ENCODE data around the gene CPZ.

The CPZ gene

DNA sequence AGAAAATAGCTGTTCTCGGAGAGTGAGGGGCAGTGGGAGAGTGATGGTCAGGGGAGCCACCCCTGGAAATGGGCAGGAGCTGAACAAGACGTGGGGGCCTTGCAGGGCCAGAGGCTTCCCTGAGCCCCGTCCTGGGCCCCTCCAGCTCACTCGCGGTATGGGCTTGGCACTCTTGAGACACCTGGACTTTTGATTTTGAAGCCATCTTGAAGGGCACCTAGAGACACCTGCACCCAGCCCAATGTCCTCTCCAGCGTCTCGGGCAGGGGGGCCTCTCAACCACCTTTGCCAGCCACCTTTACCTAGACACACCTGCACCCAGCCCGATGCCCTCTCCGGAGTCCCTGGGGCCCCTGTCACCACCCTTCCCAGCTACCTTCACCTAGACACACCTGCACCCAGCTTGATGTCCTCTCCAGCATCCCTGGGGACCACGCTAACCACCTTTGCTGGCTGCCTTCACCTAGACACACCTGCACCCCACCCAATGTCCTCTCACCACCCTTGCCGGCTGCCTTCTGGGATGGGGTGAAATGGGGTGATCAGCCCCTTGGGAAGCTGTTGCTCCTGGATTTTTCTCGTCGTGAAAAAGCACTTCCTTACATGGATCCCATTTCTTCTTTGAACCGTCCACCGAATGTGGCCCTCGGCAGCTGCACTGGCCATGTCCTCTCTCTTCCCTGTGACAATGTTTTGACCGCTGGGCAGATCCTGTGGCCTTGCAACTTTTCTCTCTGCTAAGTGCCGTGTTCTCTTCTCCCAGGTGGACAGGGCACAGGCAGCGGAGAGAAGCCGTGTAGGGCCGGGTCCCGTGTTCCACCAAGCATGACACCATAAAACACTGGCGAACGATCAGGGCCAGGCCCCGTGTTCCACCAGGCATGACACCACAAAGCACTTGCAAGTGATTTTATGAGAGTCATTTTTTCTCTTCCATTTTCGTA, 47.5 kb downstream of the CPZ start:
- DNase-seq (ENCODE audit: low spot score): no peak

DNA sequence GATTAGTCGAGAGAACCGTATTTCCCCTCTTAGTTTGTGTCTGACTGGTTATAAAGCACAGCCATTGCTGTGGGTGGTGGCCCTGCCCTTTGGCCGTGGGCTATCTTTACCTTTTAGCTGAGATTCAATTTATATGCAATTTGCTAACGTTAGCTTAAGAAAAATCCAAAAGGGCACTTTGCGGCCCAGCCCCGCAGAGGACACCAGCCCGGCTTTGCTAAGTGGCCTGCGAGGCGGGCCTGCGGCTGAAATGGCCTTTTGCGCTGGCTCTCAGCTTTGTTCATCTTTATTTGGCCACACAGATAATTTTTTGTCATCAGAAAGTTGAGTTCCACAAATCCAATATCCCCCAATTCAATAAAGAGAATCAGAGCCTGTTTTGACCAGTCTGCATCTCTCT, 48.3 kb downstream of the CPZ start:
- no peak for DNase-seq (ENCODE audit: low spot score)

DNA sequence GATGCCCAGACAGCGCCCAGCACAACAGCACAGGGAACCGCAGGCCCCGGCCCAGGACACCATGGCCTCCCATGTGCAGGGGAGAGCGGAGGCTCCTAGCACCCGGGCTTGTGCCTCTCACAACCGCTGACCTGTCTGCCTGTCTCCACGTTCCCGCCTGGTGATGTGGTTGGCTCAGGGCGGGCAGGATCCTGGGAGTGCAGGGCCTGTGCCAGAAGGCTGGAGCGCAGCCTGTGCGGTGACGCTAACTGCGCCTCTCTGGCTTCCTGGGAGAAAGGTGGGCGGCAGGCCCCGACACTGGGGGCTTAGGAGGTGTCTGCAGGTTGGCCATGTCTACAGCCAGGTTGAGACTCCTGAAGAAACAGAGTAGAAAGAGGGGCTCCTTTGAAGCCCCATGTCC, 48.7 kb downstream of the CPZ start:
- no peak for DNase-seq (ENCODE audit: low spot score)

DNA sequence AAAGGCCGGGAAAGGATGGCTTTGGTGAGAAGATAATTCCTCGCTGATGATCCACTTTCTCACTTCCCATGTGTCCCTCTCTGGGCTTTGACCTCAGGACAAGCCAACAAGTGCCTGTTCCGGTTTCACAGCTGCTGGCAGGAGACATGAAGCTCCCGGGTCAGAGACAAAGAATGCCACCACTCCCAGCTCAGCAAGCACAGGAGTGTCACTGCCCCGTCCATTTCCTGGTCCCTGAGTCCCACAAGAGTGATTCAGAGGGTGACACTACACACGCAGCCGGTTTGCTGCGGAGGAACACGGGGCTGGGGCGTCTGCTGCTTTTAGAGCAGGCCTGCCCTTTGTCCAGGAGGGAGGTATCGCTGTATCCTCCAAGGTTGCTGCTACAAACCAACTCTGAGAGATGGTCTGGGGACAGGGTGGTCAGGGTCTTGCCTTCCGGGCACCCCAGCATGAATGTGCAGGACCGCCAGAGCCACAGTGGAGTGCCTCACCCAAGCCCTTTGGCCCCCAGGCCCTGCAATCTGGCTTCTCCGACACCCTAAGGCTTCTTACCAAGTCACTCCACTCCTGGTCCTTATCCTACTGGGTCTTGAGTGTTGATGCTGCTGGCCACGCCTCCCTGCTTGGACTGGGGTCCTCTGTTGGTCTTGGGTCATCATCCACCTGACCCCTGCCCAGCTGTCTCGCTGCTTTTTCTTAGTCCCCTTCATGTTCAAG, 49.5 kb downstream of the CPZ start:
- DNase-seq (ENCODE audit: low spot score): no peak

- DNase-seq (ENCODE audit: low spot score): no peak
Measured at GRCh38 chr4:8642651-8643321, 50.2 kb downstream of the CPZ start.

GRCh38 chr4:8643441-8643840, 50.9 kb downstream of the CPZ start:
- DNase-seq (ENCODE audit: low spot score): no peak

DNA sequence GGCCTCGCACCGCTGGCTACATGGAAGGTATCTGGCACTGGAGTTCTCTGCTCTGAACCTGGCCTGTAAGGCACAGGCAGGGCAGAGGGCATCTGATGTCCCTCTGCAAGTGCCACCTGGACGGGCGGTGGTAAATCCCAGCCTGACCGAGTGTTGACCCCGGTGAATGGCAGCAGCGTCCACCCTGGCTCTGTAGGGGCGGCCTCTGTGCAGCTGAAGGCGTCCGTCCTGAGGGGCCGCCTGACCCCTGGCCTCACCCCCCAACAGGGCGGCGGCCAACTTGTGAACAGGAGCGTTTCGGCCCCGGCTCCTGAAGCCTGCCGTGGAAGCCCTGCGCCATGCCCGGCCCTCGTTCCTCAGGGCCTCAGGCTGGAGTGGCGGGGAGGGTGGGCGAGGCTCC, 51.4 kb downstream of the CPZ start:
- no peak for DNase-seq (ENCODE audit: low spot score)

GRCh38 chr4:8644461-8644891, 51.9 kb downstream of the CPZ start:
- no peak for DNase-seq (ENCODE audit: low spot score)

DNA sequence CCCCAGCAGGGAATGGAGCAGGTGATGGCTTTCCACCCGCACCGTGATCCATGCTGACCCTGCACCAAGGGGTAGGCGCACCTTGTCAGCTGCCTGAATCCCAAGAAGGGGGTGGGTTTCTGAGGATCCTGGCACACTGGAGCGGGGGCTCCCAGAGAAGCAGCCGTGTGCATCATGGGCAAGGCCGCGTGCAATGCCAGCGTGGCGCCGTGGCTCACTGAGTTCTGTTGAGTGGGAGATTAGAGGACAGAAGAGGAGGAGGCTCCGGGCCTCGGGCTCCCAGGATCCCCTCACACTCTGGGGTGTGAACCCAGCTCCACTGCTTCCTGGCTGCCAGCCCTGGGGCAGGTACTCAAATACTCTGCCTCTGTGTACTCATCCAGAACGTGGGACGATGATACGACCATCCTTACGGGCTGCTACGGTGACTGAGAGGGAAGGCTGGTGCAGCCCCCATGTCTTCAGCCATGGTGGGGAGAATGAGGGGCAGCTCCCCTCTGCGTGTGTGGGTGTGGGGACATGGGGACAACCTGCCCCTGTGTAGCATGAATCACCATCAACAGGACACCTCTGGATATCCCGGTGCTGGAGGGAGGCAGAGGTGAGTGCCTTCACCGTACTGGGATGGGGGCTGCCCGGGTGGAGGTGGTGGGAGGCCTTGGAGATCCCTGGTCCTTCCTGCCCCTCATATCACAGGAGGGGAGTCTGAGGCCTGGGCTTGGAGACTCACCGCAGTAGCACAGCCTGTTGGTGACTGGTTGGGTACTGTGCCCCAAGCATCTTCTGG, 52.6 kb downstream of the CPZ start:
- no peak for DNase-seq (ENCODE audit: low spot score)

DNA sequence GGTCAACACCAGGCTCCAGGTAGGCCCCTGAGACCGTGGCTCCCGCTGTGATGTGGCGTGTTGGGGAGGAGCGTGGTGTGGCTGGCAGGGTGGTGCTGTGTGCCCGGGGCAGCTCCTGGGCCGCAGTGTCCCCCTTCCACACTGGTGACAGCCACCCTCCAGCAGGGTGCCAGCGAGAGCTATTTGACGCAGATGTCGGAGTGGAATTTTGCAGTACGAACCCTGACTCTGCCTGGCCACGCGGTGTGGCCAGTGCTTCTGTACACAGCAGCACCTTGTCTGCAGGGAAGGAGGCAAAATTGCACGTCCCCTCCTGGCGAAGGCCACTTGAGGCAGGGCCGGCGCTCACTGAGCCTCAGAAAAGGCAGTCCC, 53.2 kb downstream of the CPZ start:
- no peak for DNase-seq (ENCODE audit: low spot score)

- no peak for DNase-seq (ENCODE audit: low spot score)
Measured at GRCh38 chr4:8646296-8647093, 53.9 kb downstream of the CPZ start.

DNA sequence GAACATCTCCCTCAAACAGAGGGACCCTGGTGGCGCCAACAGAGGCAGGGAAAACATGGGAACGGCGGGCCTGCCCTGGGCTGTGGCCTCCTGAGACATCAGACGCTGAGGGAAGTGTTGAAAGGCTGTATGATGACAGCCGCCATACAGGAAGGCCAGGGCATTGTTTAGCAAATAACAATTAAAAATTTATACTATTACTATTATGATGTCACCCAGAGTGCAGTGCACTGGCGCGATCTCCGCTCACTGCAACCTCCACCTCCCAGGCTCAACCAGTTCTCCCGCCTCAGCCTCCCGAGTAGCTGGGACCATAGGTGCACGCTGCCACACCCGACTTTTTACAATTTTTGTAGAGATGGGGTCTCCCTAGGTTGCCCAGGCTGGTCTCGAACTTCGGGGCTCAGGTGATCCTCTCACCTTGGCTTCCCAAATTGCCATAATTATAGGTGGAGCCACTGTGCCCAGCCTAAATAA, 54.6 kb downstream of the CPZ start:
- DNase-seq (ENCODE audit: low spot score): no peak

DNA sequence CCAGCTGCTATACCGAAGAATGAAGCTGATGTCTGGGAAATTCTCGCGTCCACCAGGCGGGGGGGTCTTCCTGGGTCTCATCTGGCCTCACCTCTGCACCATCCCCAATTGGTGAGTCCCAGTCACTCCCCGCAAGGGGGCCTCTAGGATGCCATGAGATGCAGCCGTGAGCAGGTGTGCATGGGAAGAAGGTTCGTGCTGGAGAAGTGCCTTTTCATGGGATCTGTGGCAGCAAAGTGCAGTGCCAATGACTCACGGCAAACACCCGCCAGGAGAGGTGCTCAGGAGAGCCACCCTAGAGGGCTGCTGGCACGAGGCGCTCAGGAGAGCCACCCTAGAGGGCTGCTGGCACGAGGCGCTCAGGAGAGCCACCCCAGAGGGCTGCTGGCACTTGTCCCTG, 55.1 kb downstream of the CPZ start:
- DNase-seq (ENCODE audit: low spot score): no peak

DNA sequence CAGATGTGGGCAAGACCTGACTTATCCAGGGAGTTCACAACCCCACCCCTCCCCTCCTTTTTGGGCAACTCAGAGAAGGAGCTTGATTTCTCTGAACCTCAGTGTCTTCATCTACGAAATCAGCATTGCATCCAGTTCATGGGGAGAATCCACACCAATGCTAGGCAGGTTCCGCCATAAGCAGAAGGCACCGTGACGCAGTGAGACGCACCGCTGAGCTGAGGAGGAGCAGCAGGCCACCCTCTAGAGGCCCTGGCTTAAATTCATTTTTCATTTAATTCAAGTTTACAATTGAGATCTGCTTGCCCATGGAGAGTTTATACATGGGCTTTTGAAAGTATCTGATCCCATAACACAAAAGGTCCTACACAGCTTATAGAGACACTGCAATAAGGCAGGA, 55.7 kb downstream of the CPZ start:
- DNase-seq (ENCODE audit: low spot score): no peak

- no peak for DNase-seq (ENCODE audit: low spot score)
Measured at GRCh38 chr4:8648816-8649630, 56.5 kb downstream of the CPZ start.

DNA sequence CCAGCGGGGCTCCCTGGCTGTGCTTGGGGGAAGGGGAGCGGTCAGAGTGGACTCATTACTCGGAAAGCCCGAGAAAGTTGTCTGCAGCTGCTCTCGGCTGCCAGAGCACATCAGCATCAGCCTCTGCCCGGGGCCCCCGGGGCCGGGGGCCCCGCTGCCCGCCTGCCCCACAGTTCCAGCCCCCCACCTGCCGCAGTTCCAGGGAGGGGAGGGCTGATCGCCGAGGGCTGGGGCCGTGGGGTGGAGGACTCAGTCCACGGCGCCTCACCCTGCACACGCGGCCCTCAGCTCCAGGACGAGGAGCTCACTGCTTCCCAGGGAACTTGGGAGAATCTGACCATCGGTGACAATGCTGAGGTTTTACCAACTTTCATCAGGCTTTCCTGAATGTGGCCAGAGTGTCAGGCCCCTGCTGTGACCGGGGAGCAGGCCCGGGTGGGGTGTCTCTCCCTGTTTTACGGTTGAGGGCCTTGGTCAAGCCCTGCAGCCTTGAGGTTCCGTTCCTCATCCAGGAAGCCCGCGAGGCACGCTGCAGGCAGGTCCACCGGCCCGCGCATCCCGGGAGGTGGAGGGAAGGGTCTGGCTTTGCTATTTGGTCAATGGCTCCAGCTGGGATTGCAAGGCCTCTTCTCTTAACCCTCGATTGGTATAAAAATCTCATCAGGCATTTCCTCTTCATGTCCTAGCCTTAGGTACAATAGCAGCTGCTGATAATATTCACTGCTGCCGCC, 57.2 kb downstream of the CPZ start:
- no peak for DNase-seq (ENCODE audit: low spot score)

DNA sequence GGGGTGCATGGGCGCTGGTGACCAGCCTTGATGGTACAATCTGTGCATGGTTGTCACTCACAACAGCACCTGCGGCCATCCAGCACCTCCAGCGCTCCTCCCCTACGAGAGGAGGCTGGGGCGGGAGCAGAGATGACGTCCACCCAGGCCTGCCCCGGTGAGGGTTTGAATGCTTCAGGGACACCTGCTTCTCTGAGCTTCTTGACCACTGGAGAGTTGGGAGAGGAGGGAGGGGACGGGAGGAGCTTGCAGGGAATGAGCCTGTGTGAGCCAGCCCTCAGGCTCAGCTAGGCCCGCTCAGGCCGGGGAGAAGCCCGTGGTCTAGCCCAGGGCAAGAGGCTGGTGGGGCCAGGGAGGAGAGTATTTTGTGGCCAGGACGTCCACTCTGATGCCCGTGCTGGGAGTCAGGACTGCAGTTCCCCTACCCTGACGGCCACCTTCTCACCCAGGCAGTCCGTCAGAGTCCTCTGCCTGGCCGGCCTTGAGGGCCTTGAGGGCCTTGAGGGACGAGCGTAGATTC, 59.2 kb downstream of the CPZ start:
- no peak for DNase-seq (ENCODE audit: low spot score)

GRCh38 chr4:8652181-8653078, 59.9 kb downstream of the CPZ start:
- DNase-seq (ENCODE audit: low spot score): no peak
